MM.1S (cell line): ENCODE data around the gene PSMC3IP.

ENCODE experiments used
- DNase-seq: peaks from one replicate; pipeline ENCODE4 v3.0.0-alpha.2; 2015
- H2AFZ ChIP-seq: fragments of 300-600 bp; sonication (generic); 2 replicates; pipeline ENCODE4 v1.6.0; 2016; ENCODE audit warnings: antibody characterized with exemption, low read length
- H3F3A ChIP-seq: fragments of 300-600 bp; sonication (generic); 2 replicates; pipeline ENCODE4 v1.6.1; 2016; ENCODE audit warnings: mild to moderate bottlenecking, antibody characterized with exemption, low read length, moderate library complexity, mixed read lengths; ENCODE audit not compliant: insufficient read depth
- H3K27ac ChIP-seq: fragments of 300-600 bp; sonication (generic); 2 replicates; pipeline ENCODE4 v1.5.1; 2016; ENCODE audit warnings: mild to moderate bottlenecking, low read length
- H3K27me3 ChIP-seq: fragments of 300-600 bp; sonication (generic); replicated peaks from 2 replicates; pipeline ENCODE4 v1.6.0; 2016; ENCODE audit warnings: low read length; ENCODE audit not compliant: insufficient read depth
- H3K36me3 ChIP-seq: fragments of 300-600 bp; sonication (generic); replicated peaks from 2 replicates; pipeline ENCODE4 v1.6.1; 2016; ENCODE audit warnings: mild to moderate bottlenecking, low read length, mixed read lengths; ENCODE audit not compliant: insufficient read depth
- H3K4me1 ChIP-seq: fragments of 300-600 bp; sonication (generic); 2 replicates; pipeline ENCODE4 v1.6.1; 2016; ENCODE audit warnings: low read length, mixed read lengths
- H3K4me2 ChIP-seq: fragments of 300-600 bp; sonication (generic); 2 replicates; pipeline ENCODE4 v1.6.0; 2016; ENCODE audit warnings: low read depth, low read length
- H3K4me3 ChIP-seq: fragments of 300-600 bp; sonication (generic); 2 replicates; pipeline ENCODE4 v1.5.1; 2016; ENCODE audit warnings: low read length, mixed read lengths
- H3K79me2 ChIP-seq: fragments of 300-600 bp; sonication (generic); 2 replicates; pipeline ENCODE4 v1.6.1; 2016; ENCODE audit warnings: mixed run types, low read length, mixed read lengths
- H3K9ac ChIP-seq: fragments of 300-600 bp; sonication (generic); 2 replicates; pipeline ENCODE4 v1.6.1; 2016; ENCODE audit warnings: low read length, mixed read lengths
- H3K9me2 ChIP-seq: fragments of 300-600 bp; sonication (generic); replicated peaks from 2 replicates; pipeline ENCODE4 v1.6.1; 2016; ENCODE audit warnings: mild to moderate bottlenecking, low read length, mixed read lengths; ENCODE audit not compliant: insufficient read depth
- H3K9me3 ChIP-seq: fragments of 300-600 bp; sonication (generic); replicated peaks from 2 replicates; pipeline ENCODE4 v1.6.1; 2016; ENCODE audit warnings: mild to moderate bottlenecking, low read length, mixed read lengths; ENCODE audit not compliant: insufficient read depth
- H4K20me1 ChIP-seq: fragments of 300-600 bp; sonication (generic); 2 replicates; pipeline ENCODE4 v1.6.1; 2016; ENCODE audit warnings: mild to moderate bottlenecking, low read length, moderate library complexity, mixed read lengths; ENCODE audit not compliant: insufficient read depth
- EZH2 ChIP-seq: fragments of 300-600 bp; sonication (generic); optimal IDR thresholded peaks from 2 replicates; pipeline ENCODE3; 2017; ENCODE audit warnings: low read depth, mild to moderate bottlenecking, antibody characterized with exemption, low read length, mixed read lengths
- EZH2phosphoT487 ChIP-seq: fragments of 300-600 bp; sonication (generic); IDR thresholded peaks from 2 replicates; pipeline ENCODE4 v1.6.1; 2018; ENCODE audit warnings: antibody characterized with exemption, low read length
- TF ChIP-seq, protein P1 (sequence below): fragments of 300-600 bp; sonication (generic); IDR thresholded peaks from 2 replicates; pipeline ENCODE4 v1.5.1; 2016; ENCODE audit warnings: antibody characterized with exemption, low read length, mixed read lengths

PSMC3IP gene

DNA sequence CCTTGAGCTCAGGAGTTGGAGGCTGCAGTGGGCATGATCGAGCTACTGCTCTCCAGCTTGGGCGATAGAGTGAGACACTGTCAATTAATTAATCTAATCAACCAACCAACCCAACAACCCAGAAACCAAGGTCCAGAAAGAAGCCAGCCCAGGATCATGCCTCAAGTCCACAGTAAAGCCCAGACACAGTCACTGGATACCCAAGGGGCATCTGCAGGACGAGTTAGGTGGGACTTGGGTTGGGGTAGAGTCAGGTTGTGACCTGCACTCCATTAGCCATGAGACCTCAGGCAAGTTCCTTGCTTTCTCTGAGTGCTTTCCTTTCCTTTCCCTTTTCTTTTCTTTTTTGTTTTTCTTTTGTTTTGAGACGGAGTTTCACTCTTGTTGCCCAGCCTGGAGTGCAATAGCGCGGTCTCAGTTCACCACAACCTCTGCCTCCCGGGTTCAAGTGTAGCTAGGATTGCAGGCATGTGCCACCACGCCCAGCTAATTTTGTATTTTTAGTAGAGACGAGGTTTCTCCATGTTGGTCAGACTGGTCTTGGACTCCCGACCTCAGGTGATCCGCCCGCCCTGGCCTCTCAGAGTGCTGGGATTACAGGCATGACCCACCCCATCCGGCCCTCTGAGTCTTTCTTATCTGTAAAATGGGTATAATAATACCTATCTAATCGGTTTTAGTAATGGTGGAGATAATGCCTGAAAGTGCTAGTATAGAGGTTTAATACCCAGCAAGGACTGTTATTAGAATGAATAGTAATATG, 28.4 kb downstream of the PSMC3IP start:
- no peaks in the 10 kb centered on the region for H3K9me2 ChIP-seq
- no peaks in the 10 kb centered on the region for H3F3A ChIP-seq
- H3K4me2 ChIP-seq = peak overlapping the region; percentile 76; the same call in 1 of the 2 replicates
- H3K4me1 ChIP-seq = 0 out of 2 replicates have a peak, but pooled peaks cover 4% of the 10 kb centered on the region
- H4K20me1 ChIP-seq = no peaks in the 10 kb centered on the region
- TF ChIP-seq EZH2 (no peak), EZH2phosphoT487 (no peak)
- TF ChIP-seq, protein P1, sequence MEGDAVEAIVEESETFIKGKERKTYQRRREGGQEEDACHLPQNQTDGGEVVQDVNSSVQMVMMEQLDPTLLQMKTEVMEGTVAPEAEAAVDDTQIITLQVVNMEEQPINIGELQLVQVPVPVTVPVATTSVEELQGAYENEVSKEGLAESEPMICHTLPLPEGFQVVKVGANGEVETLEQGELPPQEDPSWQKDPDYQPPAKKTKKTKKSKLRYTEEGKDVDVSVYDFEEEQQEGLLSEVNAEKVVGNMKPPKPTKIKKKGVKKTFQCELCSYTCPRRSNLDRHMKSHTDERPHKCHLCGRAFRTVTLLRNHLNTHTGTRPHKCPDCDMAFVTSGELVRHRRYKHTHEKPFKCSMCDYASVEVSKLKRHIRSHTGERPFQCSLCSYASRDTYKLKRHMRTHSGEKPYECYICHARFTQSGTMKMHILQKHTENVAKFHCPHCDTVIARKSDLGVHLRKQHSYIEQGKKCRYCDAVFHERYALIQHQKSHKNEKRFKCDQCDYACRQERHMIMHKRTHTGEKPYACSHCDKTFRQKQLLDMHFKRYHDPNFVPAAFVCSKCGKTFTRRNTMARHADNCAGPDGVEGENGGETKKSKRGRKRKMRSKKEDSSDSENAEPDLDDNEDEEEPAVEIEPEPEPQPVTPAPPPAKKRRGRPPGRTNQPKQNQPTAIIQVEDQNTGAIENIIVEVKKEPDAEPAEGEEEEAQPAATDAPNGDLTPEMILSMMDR = no peak
- H3K79me2 ChIP-seq = peaks cover 4% of the 10 kb centered on the region
- H3K27me3 ChIP-seq = no peaks in the 10 kb centered on the region
- H2AFZ ChIP-seq = no peak overlapping the region
- no peaks in the 10 kb centered on the region for H3K9me3 ChIP-seq
- no peaks in the 10 kb centered on the region for H3K36me3 ChIP-seq
- no peak overlapping the region for H3K27ac ChIP-seq
- no peak overlapping the region for H3K9ac ChIP-seq
- peak overlapping the region; percentile 50; the same call in 1 of the 2 replicates for H3K4me3 ChIP-seq
- no peak for DNase-seq

- H3K9me3 ChIP-seq = no peaks in the 10 kb centered on the region
- H3K36me3 ChIP-seq = no peaks in the 10 kb centered on the region
- H3K4me1 ChIP-seq = 0 out of 2 replicates have a peak, but pooled peaks cover 4% of the 10 kb centered on the region
- H3K4me2 ChIP-seq = peak overlapping the region; percentile 76
- H3K27ac ChIP-seq = no peak overlapping the region
- no peak overlapping the region for H3K9ac ChIP-seq
- TF ChIP-seq EZH2phosphoT487 = no peak
- TF ChIP-seq, protein P1 = peak; percentile 53
- H3K9me2 ChIP-seq = no peaks in the 10 kb centered on the region
- no peaks in the 10 kb centered on the region for H3K79me2 ChIP-seq
- H4K20me1 ChIP-seq = no peaks in the 10 kb centered on the region
- 0 out of 2 replicates have a peak overlapping the region, but pooled peaks have one; percentile 45 for H2AFZ ChIP-seq
- peak; percentile 76 for DNase-seq
- no peaks in the 10 kb centered on the region for H3K27me3 ChIP-seq
- H3F3A ChIP-seq = no peaks in the 10 kb centered on the region
- peak overlapping the region; percentile 50 for H3K4me3 ChIP-seq
These were observed 29.3 kb downstream of the PSMC3IP start for GRCh38 chr17:42548070-42548837.

GRCh38 chr17:42547698-42548069, 29.8 kb downstream of the PSMC3IP start:
- H3K9ac ChIP-seq = no peak overlapping the region
- no peaks in the 10 kb centered on the region for H3K9me2 ChIP-seq
- H3K27ac ChIP-seq = no peak overlapping the region
- H3K36me3 ChIP-seq = no peaks in the 10 kb centered on the region
- H4K20me1 ChIP-seq = no peaks in the 10 kb centered on the region
- H2AFZ ChIP-seq = 0 out of 2 replicates have a peak overlapping the region, but pooled peaks have one; percentile 45
- H3K27me3 ChIP-seq = no peaks in the 10 kb centered on the region
- TF ChIP-seq, protein P1 = no peak
- TF ChIP-seq EZH2phosphoT487 (no peak), EZH2 (no peak)
- H3K4me1 ChIP-seq = 0 out of 2 replicates have a peak, but pooled peaks cover 4% of the 10 kb centered on the region
- peak overlapping the region; percentile 50 for H3K4me3 ChIP-seq
- no peaks in the 10 kb centered on the region for H3K79me2 ChIP-seq
- DNase-seq = no peak
- no peaks in the 10 kb centered on the region for H3K9me3 ChIP-seq
- H3K4me2 ChIP-seq = peak overlapping the region; percentile 76
- H3F3A ChIP-seq = no peaks in the 10 kb centered on the region
